K562 treated with DMSO at 1 percent for 48 hours (cell line): ENCODE measurements around the gene TMEM167A. TPM values are rescaled to one million over a fixed set of nuclear protein-coding genes. Genes with fewer than 3 reads are reported as not detected.

Experiments used
- total RNA-seq: library from RNA; unstranded; fragments of 300-600 nt; gene quantifications from 2 replicates; pipeline ENCODE4 v1.2.3, GENCODE V29; 2022; ENCODE audit warnings: low replicate concordance; ENCODE audit errors: extremely low read depth

TMEM167A gene
- not detected in 2 replicates for total RNA-seq

GRCh38 chr5:83076742-83077661 lies at the start of gene TMEM167A, which contains the start of gene XRCC4:
Gene TMEM167A (minus strand): TSS chr5:83077394. CDS start chr5:83077323, 71 bp downstream.
Gene XRCC4 (plus strand): TSS chr5:83077547. CDS start chr5:83104920, 27,373 bp downstream.

Other genes starting within 250 kb of the TMEM167A start
- not detected in 2 replicates for gene XRCC4, start 153 bp upstream of the TMEM167A start, total RNA-seq